Stomach (tissue), 9 donors: ENCODE results near the gene PIK3R6. TPM values are rescaled to one million over a fixed set of nuclear protein-coding genes. Genes with fewer than 3 reads are reported as not detected.

Source experiments
- DNase-seq, 2 donors: peaks; one replicate each; pipeline versions ENCODE4 v3.0.0 to v3.0.0-alpha.2; 2013 to 2019
- H3K27ac ChIP-seq, 5 donors: fragments of 200-600 bp in 4 of 5; sonication (generic) in 4 of 5; one replicate each; pipeline ENCODE4 v1.5.1; 2013 to 2019; ENCODE audit warnings: mild to moderate bottlenecking in 1 of 5, moderate library complexity in 1 of 5
- H3K27me3 ChIP-seq, 3 donors: fragments of 200-600 bp; sonication (generic); one replicate each; pipeline ENCODE4 v1.5.1; 2017 to 2019; ENCODE audit warnings: mixed run types in 1 of 3
- H3K36me3 ChIP-seq, 4 donors: fragments of 200-600 bp; sonication (generic); 1 replicate in 3 of 4; 2 replicates in 1 of 4; pipeline ENCODE4 v1.5.1; 2016 to 2019
- H3K4me1 ChIP-seq, 4 donors: fragments of 200-600 bp; sonication (generic); one replicate each; pipeline ENCODE4 v1.5.1; 2016 to 2019
- H3K4me3 ChIP-seq, 4 donors: fragments of 200-600 bp; sonication (generic) in 3 of 4; one replicate each; pipeline ENCODE4 v1.5.1; 2016 to 2019; ENCODE audit warnings: mild to moderate bottlenecking in 1 of 4
- H3K9me3 ChIP-seq, 4 donors: fragments of 200-600 bp; sonication (generic); one replicate each; pipeline ENCODE4 v1.5.1; 2016 to 2019
- CTCF ChIP-seq, 7 experiments: fragments of 450-650 bp in 4 of 7; fragments of 200-600 bp in 3 of 7; sonication (generic) in 3 of 7; IDR thresholded peaks; one replicate each; pipeline ENCODE4 v1.5.1; 2016 to 2019; ENCODE audit warnings: antibody characterized with exemption in 7 of 7, control low read depth in 2 of 7, mild to moderate bottlenecking in 1 of 7
- EP300 ChIP-seq: sonication (generic); formaldehyde crosslinking; IDR thresholded peaks from one replicate; pipeline ENCODE4 v1.6.1; 2017; ENCODE audit warnings: antibody characterized with exemption
- POLR2A ChIP-seq, 4 donors: fragments of 450-650 bp; IDR thresholded peaks; one replicate each; pipeline ENCODE4 v1.6.1; 2016; ENCODE audit warnings: antibody characterized with exemption in 4 of 4, control low read depth in 2 of 4, mild to moderate bottlenecking in 1 of 4, moderate library complexity in 1 of 4
- POLR2AphosphoS5 ChIP-seq, 3 donors: sonication (generic); formaldehyde crosslinking; IDR thresholded peaks; one replicate each; pipeline ENCODE4 v1.6.1; 2016; ENCODE audit warnings: antibody characterized with exemption in 3 of 3
- whole genome bisulfite sequencing, 5 donors: extraction: QIAGEN DNeasy Blood & Tissue Kit in 3 of 5; methylation state at CpG; one replicate each; pipeline versions ENCODE4 v1.1.5 to v1.1.7; 2013 to 2018; 5-methylcytosine and 5-hydroxymethylcytosine counted together
- intact Hi-C: fragments of 100-400 bp; cut with DNase I; formaldehyde crosslinking; loops from one replicate; pipeline ENCODE4 v1.15.1; 2023; ENCODE audit warnings: low total_unique reads
- polyA plus RNA-seq, 3 donors: library from polyadenylated mRNA; stranded (reverse); fragments of 200-250 nt; gene quantifications; one replicate each; pipeline ENCODE4 v1.2.3, GENCODE V29; 2013
- total RNA-seq, 5 donors: library from RNA; depleted of rRNA; stranded (reverse); fragments of >200 nt; gene quantifications; one replicate each; pipeline versions ENCODE4 v1.1.0 to v1.2.3, GENCODE V29; 2014 to 2016
- donor health status: healthy with polysubstance abuse.
- donor health status: Bipolar disorder and iron deficiency.
- donor health status: healthy.

PIK3R6 gene
- total and polyA plus RNA-seq, 8 donors = under 0.01 to 4.3 (median 0.37) TPM; not detected in 1

- DNase-seq = no peak
- intact Hi-C loops = no loop called here
- H3K4me1 ChIP-seq = no peaks in the 10 kb centered on the region
- no peaks in the 10 kb centered on the region for H3K9me3 ChIP-seq
- no peak for TF ChIP-seq POLR2AphosphoS5 (IDR thresholded peaks at IDR 0.05)
- TF ChIP-seq CTCF (IDR thresholded peaks at IDR 0.05) = no peak
- H3K4me3 ChIP-seq = no peak overlapping the region
- WGBS, 5 donors = 70 to 83% (median 77%) methylated on average over 1 of the region's 1 CpG
- H3K27me3 ChIP-seq = peaks cover 0 to 19% (median 0%) of the 10 kb centered on the region in 3 donors
- no peak overlapping the region for H3K27ac ChIP-seq
- H3K36me3 ChIP-seq = no peaks in the 10 kb centered on the region
Observed at GRCh38 chr17:8776881-8777280, 90.6 kb downstream of the PIK3R6 start.

- no peak overlapping the region for H3K27ac ChIP-seq
- no peaks in the 10 kb centered on the region for H3K4me1 ChIP-seq
- DNase-seq = no peak
- peaks cover 0 to 19% (median 0%) of the 10 kb centered on the region in 3 donors for H3K27me3 ChIP-seq
- H3K36me3 ChIP-seq = no peaks in the 10 kb centered on the region
- H3K4me3 ChIP-seq = no peak overlapping the region
- H3K9me3 ChIP-seq = no peaks in the 10 kb centered on the region
- intact Hi-C loops = no loop called here
- TF ChIP-seq POLR2AphosphoS5 (IDR thresholded peaks at IDR 0.05) = no peak
- TF ChIP-seq POLR2A (IDR thresholded peaks at IDR 0.05) = no peak
- TF ChIP-seq EP300 = no peak
- TF ChIP-seq CTCF (IDR thresholded peaks at IDR 0.05) = no peak
Observed at GRCh38 chr17:8776248-8776647, 91.2 kb downstream of the PIK3R6 start.

- H3K36me3 ChIP-seq = no peaks in the 10 kb centered on the region
- no peaks in the 10 kb centered on the region for H3K9me3 ChIP-seq
- WGBS, 5 donors = 86 to 94% (median 89%) methylated on average over 2 of the region's 2 CpGs
- no peak for DNase-seq
- no peak overlapping the region for H3K4me3 ChIP-seq
- peaks cover 0 to 10% (median 0%) of the 10 kb centered on the region in 3 donors for H3K27me3 ChIP-seq
- intact Hi-C loops = no loop called here
- no peaks in the 10 kb centered on the region for H3K4me1 ChIP-seq
- H3K27ac ChIP-seq = no peak overlapping the region
- TF ChIP-seq EP300 (no peak), POLR2A (IDR thresholded peaks at IDR 0.05) (no peak), CTCF (IDR thresholded peaks at IDR 0.05) (no peak), POLR2AphosphoS5 (IDR thresholded peaks at IDR 0.05) (no peak)
Observed at GRCh38 chr17:8766731-8767130, 100.7 kb downstream of the PIK3R6 start.

GRCh38 chr17:8762012-8762411, 105.5 kb downstream of the PIK3R6 start:
- Histone ChIP-seq H3K4me3 (no peak overlapping the region), H3K27me3 (no peaks in the 10 kb centered on the region), H3K4me1 (no peaks in the 10 kb centered on the region), H3K9me3 (no peaks in the 10 kb centered on the region), H3K36me3 (no peaks in the 10 kb centered on the region), H3K27ac (no peak overlapping the region)
- intact Hi-C loops = no loop called here
- 82 to 87% (median 85%) methylated on average over 8 of the region's 8 CpGs for WGBS, 5 donors
- no peak for TF ChIP-seq POLR2AphosphoS5 (IDR thresholded peaks at IDR 0.05)
- no peak for TF ChIP-seq POLR2A (IDR thresholded peaks at IDR 0.05)
- no peak for TF ChIP-seq EP300
- TF ChIP-seq CTCF (IDR thresholded peaks at IDR 0.05) = no peak
- DNase-seq = no peak
